ENCODE measurements around the gene KIF26A. TPM values are rescaled to one million over a fixed set of nuclear protein-coding genes. Genes with fewer than 3 reads are reported as not detected.
A peak's percentile ranks its signal among the peaks of the same experiment; 100 is the strongest.

Gene KIF26A
- total and polyA plus RNA-seq, 8 donors: 0.65 to 21.7 (median 1.5) TPM

DNA sequence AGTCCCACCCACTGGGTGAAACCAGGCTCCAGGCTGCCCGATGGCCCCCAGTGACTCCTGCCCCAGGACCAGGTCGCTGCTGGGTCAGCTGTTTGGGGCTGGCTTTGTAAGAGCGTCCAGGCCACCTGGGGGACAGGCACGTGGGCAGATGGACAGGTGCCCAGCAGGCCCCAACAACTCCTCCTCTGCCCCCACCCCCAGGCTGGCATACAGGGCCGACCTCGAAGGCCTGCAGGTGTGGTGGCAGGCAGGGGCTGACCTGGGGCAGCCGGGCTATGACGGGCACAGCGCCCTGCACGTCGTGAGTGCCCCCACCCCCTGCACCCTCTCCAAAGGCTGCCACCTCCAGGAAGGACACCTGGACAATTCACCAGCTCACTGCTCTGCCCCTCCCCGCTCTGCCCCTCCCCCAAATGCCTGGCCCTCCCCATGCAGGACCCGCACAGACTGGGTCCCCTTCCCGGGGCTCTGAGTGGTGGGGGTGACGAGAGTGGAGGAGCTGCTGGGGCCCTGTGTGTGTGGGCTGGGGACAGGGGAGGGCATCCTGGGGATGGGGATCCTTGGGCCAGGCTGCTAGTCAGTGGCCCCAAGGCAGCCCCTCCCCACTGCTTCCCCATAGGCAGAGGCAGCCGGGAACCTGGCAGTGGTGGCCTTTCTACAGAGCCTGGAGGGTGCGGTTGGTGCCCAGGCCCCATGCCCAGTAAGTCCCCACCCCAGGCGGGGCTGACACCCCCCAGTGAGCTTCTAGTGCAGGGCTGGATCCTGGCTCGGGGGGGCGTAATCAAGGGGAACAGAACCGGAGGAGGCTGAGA, 26.9 kb upstream of the KIF26A start:
- Histone ChIP-seq H3K9me3 (no peaks in the 10 kb centered on the region), H3K36me3 (no peaks in the 10 kb centered on the region), H3K4me3 (no peak overlapping the region), H3K4me1 (peaks cover 4 to 61% (median 52%) of the 10 kb centered on the region in 4 donors), H3K27me3 (peaks cover 3 to 50% (median 7%) of the 10 kb centered on the region in 3 donors), H3K27ac (no peak overlapping the region)
- peak; percentile 16 to 26 for DNase-seq
- intact Hi-C loops (cut with DNase I; ENCODE audit: low total_unique reads): no loop called here
- TF ChIP-seq POLR2AphosphoS5 (IDR thresholded peaks at IDR 0.05) (no peak), EP300 (IDR thresholded peaks at IDR 0.05) (no peak), POLR2A (IDR thresholded peaks at IDR 0.05) (no peak)
- TF ChIP-seq, protein P1, sequence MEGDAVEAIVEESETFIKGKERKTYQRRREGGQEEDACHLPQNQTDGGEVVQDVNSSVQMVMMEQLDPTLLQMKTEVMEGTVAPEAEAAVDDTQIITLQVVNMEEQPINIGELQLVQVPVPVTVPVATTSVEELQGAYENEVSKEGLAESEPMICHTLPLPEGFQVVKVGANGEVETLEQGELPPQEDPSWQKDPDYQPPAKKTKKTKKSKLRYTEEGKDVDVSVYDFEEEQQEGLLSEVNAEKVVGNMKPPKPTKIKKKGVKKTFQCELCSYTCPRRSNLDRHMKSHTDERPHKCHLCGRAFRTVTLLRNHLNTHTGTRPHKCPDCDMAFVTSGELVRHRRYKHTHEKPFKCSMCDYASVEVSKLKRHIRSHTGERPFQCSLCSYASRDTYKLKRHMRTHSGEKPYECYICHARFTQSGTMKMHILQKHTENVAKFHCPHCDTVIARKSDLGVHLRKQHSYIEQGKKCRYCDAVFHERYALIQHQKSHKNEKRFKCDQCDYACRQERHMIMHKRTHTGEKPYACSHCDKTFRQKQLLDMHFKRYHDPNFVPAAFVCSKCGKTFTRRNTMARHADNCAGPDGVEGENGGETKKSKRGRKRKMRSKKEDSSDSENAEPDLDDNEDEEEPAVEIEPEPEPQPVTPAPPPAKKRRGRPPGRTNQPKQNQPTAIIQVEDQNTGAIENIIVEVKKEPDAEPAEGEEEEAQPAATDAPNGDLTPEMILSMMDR (IDR thresholded peaks at IDR 0.05): no peak
- WGBS, 5 donors: 37 to 48% (median 45%) methylated on average over 11 to 21 of the region's 21 CpGs

DNA sequence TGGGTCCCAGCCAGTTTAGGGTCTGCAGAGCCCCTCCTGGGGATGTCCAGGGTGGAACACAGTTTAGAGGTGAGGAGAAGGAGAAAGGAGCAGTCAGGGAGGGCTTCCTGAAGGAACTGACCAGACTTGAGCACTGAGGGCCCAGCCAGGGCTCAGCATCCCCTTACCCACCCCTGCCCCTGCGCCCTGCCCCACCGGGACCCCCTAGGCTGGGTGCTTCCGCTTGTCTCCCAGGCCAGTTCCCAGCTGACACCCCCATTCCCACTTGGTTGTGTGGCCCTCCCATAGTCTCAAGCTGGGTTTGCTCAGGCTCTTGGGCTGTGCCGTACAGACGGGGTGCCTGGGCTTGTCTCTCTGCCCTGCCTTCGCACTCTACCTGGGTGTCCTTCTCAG, 26.3 kb upstream of the KIF26A start:
- 61 to 75% (median 65%) methylated on average over 6 of the region's 6 CpGs for whole genome bisulfite sequencing, 5 donors
- Histone ChIP-seq H3K36me3 (no peaks in the 10 kb centered on the region), H3K4me1 (peaks cover 9 to 62% (median 54%) of the 10 kb centered on the region in 4 donors), H3K27ac (no peak overlapping the region), H3K9me3 (no peaks in the 10 kb centered on the region), H3K27me3 (peaks cover 9 to 56% (median 14%) of the 10 kb centered on the region in 3 donors), H3K4me3 (no peak overlapping the region)
- intact Hi-C loops (cut with DNase I; ENCODE audit: low total_unique reads): no loop called here
- DNase-seq: peak; percentile 3 to 15
- TF ChIP-seq POLR2AphosphoS5 (IDR thresholded peaks at IDR 0.05) (no peak), POLR2A (IDR thresholded peaks at IDR 0.05) (no peak), EP300 (IDR thresholded peaks at IDR 0.05) (no peak)
- TF ChIP-seq, protein P1 (IDR thresholded peaks at IDR 0.05): no peak

DNA sequence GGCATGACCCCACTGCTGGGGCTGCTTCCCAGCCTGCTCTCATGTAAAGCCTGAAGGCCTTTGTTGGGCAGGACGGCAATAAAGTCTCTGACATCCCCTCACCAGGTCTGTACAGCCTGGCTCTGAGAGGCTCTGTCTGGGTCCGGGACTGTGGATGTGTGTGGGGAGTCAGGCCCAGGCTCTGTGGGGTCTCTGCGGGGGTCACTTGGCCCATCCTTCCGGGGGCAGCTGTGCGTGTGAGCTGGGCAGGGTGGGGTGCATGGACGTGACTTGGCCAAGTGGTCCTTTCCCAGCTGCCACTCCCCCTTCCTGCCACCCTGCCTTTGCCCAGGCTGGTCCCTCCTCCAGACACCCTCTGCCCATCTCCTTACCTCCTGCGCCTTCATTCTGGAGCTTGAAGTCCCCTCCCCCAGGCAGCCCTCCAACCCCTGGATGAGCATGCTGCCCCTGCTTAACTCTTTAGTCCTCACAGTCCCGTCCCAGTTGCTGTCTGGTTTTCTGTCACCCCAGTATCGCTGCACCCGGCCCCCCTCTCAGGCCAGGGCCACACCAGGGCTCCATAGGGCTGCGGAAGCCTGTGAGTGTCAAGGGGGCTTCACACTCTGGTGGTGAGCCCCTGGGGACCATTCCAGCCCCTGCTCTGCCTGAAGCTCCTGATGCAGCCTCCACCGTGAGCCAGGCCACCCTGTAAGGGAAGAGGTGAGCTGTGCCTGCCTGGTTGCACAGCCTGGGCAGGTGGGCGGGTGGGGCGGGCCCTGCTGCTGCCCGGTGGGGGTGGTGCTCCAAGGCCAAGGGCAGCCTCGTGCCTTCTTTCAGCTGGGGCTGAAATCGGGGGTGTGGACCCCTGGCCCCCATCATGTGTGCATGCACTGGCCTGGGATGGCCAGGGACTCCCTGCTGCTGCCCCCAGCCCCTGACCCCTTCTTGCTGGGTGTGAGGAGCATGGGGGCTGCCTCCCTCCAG, 25.5 kb upstream of the KIF26A start:
- peaks cover 16 to 64% (median 21%) of the 10 kb centered on the region in 3 donors for H3K27me3 ChIP-seq
- peak in 1 of 2 donors; percentile 21 for DNase-seq
- WGBS, 5 donors: 41 to 53% (median 46%) methylated on average over 13 to 17 of the region's 17 CpGs

More for the DNA sequence above, 25.5 kb upstream of the KIF26A start:
- Histone ChIP-seq H3K27ac (no peak overlapping the region), H3K4me1 (peaks cover 15 to 70% (median 60%) of the 10 kb centered on the region in 4 donors), H3K9me3 (no peaks in the 10 kb centered on the region), H3K36me3 (no peaks in the 10 kb centered on the region), H3K4me3 (no peak overlapping the region)
- TF ChIP-seq, protein P1 (IDR thresholded peaks at IDR 0.05): no peak
- TF ChIP-seq POLR2A (IDR thresholded peaks at IDR 0.05) (no peak), POLR2AphosphoS5 (IDR thresholded peaks at IDR 0.05) (no peak), EP300 (IDR thresholded peaks at IDR 0.05) (no peak)
- intact Hi-C loops (cut with DNase I; ENCODE audit: low total_unique reads): no loop called here

All from stomach (tissue), 9 donors.